Effector memory CD4-positive, alpha-beta T cell (primary cell): ENCODE data around the gene POM121C.
"Not testable (repeated sequence)": the region's sequence is repeated elsewhere in the genome, so short reads cannot be mapped to it uniquely, and the experiment has no call there.

Source experiments
- DNase-seq, 3 donors: peaks; one replicate each; pipeline ENCODE4 v3.0.0-alpha.2; 2020
- H3K27ac ChIP-seq: 2 replicates; pipeline ENCODE4 v1.7.0; 2013; ENCODE audit warnings: mild to moderate bottlenecking, low read length, moderate library complexity; ENCODE audit not compliant: insufficient read depth, poor library complexity, severe bottlenecking
- H3K27me3 ChIP-seq: replicated peaks from 2 replicates; pipeline ENCODE4 v1.7.0; 2013; ENCODE audit warnings: mild to moderate bottlenecking, low read length; ENCODE audit not compliant: insufficient read depth, control insufficient read depth, poor library complexity, severe bottlenecking
- H3K36me3 ChIP-seq: 2 replicates; pipeline ENCODE4 v1.7.0; 2013; ENCODE audit warnings: mild to moderate bottlenecking, low read length, moderate library complexity; ENCODE audit not compliant: control insufficient read depth, insufficient read depth
- H3K4me1 ChIP-seq: 2 replicates; pipeline ENCODE4 v1.7.0; 2013; ENCODE audit warnings: low read length, mild to moderate bottlenecking; ENCODE audit not compliant: control insufficient read depth, insufficient read depth, poor library complexity, severe bottlenecking
- H3K4me3 ChIP-seq: 2 replicates; pipeline ENCODE4 v1.7.0; 2013; ENCODE audit warnings: low read length, low read depth, mild to moderate bottlenecking; ENCODE audit not compliant: insufficient read depth, poor library complexity, severe bottlenecking
- H3K9me3 ChIP-seq: 2 replicates; pipeline ENCODE4 v1.7.0; 2013; ENCODE audit warnings: mild to moderate bottlenecking, low read length, moderate library complexity; ENCODE audit not compliant: control insufficient read depth

The POM121C gene

DNA sequence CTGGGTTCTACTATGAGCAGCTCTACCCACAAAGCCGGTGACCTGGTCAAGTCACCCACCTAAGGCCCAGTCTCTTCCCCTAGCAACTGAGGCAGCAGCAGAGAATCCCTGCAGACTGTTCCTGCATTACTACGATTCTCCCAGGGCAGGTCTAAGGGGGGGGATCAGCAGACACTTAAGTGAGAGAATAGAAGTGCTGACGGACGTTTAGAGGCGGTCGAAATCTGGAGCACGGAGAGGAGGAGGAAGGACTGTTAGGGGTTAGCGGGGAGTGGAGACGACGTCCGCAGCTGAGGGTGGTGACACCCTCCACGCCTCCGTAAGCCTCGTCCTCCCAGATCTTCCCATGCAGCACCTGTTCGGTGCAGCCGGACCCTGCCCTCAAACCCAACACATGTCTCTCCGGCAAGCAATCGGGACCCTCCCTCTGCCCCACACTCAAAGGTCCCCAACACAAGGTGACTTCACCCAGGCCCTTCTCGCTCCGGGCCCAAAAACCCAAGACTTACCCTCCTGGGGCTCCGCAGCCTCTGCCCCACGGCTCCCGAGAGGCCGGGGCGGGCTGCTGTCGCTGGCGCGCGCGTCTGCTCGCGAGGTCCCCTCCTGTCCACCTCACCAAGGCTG is 632 bp downstream of the POM121C start:
- H3K27me3 ChIP-seq, H3K36me3 ChIP-seq, DNase-seq, H3K9me3 ChIP-seq, H3K4me1 ChIP-seq: not testable (repeated sequence)
- Histone ChIP-seq H3K27ac (peak overlapping the region; percentile 68), H3K4me3 (peak overlapping the region; percentile 80)

GRCh38 chr7:75480313-75480712 is 5.8 kb downstream of the POM121C start:
- DNase-seq, H3K36me3 ChIP-seq, H3K4me3 ChIP-seq, H3K27me3 ChIP-seq, H3K9me3 ChIP-seq, H3K4me1 ChIP-seq, H3K27ac ChIP-seq: not testable (repeated sequence)

- not testable (repeated sequence) for H3K36me3 ChIP-seq, H3K9me3 ChIP-seq, H3K27ac ChIP-seq, H3K4me3 ChIP-seq, H3K27me3 ChIP-seq, H3K4me1 ChIP-seq, DNase-seq
These were observed 8.6 kb downstream of the POM121C start for GRCh38 chr7:75477457-75477856.

DNA sequence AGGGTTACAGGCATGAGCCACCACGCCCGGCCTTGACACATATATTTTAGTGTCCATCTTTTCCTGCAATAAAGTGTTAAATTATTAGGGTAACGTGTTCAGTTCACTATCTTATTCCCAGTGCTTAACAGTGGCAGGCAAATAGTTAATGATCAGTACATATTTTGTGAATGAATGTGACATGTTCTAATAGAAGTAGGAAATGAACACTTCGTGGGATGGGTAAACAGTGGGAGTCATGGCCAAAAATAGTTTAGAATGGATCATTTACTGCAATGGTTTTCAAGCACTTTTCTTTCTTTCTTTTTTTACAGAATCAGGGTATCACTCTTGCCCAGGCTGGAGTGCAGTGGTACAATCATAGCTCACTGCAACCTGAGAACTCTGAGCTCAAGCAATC is 15.9 kb downstream of the POM121C start:
- not testable (repeated sequence) for H3K27me3 ChIP-seq, H3K9me3 ChIP-seq, H3K27ac ChIP-seq, H3K36me3 ChIP-seq, H3K4me1 ChIP-seq, DNase-seq, H3K4me3 ChIP-seq

DNA sequence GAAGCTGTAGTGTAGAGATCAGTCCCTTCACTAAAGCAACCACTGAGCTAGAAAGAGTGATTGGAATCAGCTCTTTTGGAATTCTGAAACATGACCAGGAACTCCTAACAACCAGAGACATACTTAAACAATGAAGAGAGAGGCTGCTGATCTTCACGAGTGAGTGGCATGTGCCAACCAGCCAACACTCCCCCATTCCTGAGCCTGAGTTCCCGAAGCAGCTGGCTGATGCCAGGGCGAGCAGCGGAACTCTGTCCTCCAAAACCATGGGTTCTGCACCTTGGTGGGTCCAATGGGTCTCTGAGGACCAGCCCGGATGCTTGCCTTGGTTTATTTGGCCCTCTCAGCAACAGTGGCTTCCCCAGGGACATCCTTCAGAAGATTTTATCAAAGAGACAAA is 25.6 kb downstream of the POM121C start:
- H3K27me3 ChIP-seq, DNase-seq, H3K4me3 ChIP-seq, H3K9me3 ChIP-seq, H3K36me3 ChIP-seq, H3K4me1 ChIP-seq, H3K27ac ChIP-seq: not testable (repeated sequence)

DNA sequence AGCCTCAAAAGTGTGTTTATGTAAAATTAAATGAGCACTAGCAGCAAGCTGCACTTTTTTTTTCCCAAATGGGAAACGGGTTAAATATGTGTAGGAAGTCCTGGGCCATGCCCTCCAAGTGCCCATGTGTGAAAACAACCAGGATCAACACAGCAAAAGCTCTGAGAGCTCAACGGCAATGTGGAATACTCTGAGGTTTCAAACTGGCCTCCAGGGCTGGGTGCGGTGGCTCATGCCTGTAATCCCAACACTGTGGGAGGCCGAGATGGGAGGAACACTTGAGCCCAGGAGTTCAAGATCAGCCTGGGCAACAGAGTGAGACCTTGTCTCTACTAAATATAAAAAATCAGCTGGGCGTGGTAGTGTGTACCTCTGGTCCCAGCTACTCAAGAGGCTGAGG is 28.1 kb downstream of the POM121C start:
- not testable (repeated sequence) for DNase-seq, H3K4me1 ChIP-seq, H3K27me3 ChIP-seq, H3K4me3 ChIP-seq, H3K36me3 ChIP-seq, H3K9me3 ChIP-seq, H3K27ac ChIP-seq

DNA sequence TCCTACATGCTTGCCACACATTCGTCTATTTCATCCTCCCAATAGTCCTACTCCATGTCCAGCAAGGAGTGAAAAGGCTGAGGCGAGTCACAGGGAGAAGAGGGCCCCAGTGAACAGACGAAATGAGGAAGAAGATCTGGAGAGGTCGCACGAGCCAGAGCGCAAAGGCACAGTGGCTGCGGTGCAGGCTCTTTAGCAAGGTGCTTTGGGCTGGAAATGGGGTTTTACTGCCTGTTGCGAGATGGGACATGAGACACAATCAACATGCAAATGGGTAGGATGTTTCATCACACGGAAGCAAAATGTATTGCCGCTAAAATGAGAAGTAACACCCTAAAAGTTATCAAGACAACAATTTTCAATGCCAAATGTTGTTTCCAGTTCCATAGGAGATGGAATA is 29.7 kb downstream of the POM121C start:
- H3K4me3 ChIP-seq, H3K36me3 ChIP-seq, H3K9me3 ChIP-seq, H3K27me3 ChIP-seq, DNase-seq, H3K27ac ChIP-seq, H3K4me1 ChIP-seq: not testable (repeated sequence)

DNA sequence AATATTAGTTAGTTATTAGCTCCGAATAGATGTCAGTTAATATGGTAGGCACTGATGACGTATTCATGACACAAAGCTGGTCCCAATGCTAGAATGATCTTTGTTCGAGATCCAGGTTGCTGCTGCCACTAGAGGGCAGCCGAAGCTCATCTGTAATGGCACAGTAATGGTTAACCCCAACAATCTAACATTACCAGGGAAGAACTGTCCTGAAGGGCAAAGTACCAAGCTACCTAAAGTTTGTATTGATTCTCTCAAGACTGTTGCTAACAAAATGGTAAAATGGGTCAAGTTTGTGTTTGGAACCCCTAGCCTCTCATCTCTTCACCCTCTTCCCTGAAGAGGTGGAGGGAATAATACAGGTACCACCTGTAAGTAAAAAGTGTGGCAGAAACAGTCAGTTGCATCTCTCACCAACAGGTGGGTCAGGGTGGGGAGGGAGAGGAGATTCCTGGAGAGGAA is 33.6 kb downstream of the POM121C start:
- not testable (repeated sequence) for DNase-seq, H3K4me3 ChIP-seq, H3K27me3 ChIP-seq, H3K9me3 ChIP-seq, H3K4me1 ChIP-seq, H3K36me3 ChIP-seq, H3K27ac ChIP-seq

DNA sequence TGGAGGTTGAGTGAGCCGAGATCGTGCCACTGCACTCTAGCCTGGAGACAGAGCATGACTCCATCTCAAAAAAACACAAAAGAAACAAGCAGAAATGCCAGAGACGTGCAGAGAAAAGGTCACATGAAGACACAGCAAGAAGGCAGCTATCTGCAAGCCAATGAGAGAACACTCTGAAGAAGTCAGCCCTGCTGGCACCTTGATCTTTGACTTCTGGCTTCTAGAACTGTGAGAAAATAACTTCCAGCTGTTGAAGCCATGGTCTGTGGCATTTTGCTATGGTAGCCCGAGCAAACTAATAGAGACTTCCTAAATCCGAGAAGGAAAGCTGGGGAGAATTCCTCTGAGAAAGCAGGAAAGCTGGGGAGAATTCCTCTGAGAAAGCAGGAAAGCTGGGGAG is 36.2 kb downstream of the POM121C start:
- not testable (repeated sequence) for H3K9me3 ChIP-seq, H3K27me3 ChIP-seq, H3K4me3 ChIP-seq, H3K36me3 ChIP-seq, DNase-seq, H3K4me1 ChIP-seq, H3K27ac ChIP-seq

GRCh38 chr7:75442465-75443111 is 43.5 kb downstream of the POM121C start:
- peak in 2 of 3 donors; percentile 21 to 24 for DNase-seq
- not testable (repeated sequence) for H3K27me3 ChIP-seq, H3K9me3 ChIP-seq, H3K4me1 ChIP-seq
- H3K4me3 ChIP-seq = peak overlapping the region; percentile 50
- H3K27ac ChIP-seq = peak overlapping the region; percentile 68
- H3K36me3 ChIP-seq = peaks cover 16% of the 10 kb centered on the region
